HG03378 (cell line): ENCODE measurements around the gene SMIM36.
A peak's percentile ranks its signal among the peaks of the same experiment; 100 is the strongest.
"Not testable (repeated sequence)": the region's sequence is repeated elsewhere in the genome, so short reads cannot be mapped to it uniquely, and the experiment has no call there.

ENCODE experiments used
- ATAC-seq: cut with Tn5 transposase; IDR thresholded peaks from one replicate; pipeline ENCODE4 v1.9.1; 2021; ENCODE audit warnings: mild to moderate bottlenecking, moderate library complexity; ENCODE audit not compliant: unreplicated experiment

The SMIM36 gene

DNA sequence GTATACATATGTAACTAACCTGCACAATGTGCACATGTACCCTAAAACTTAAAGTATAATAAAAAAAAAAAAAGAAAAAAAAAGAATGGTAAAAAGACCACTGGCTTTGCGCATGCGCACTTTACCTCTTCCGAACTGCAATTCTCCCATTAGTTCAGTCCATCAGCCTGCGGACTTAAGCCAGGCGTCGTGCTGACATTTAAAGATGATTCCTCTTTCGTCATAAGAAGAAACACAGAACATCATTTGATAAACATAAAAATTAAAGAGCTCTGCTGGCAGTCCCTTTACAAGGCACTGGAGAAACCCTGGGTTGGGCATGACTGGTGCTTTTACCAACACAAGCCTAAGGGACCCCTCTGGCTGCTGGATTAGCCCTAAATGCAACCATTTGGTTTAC, 3.6 kb downstream of the SMIM36 start:
- not testable (repeated sequence) for ATAC-seq

DNA sequence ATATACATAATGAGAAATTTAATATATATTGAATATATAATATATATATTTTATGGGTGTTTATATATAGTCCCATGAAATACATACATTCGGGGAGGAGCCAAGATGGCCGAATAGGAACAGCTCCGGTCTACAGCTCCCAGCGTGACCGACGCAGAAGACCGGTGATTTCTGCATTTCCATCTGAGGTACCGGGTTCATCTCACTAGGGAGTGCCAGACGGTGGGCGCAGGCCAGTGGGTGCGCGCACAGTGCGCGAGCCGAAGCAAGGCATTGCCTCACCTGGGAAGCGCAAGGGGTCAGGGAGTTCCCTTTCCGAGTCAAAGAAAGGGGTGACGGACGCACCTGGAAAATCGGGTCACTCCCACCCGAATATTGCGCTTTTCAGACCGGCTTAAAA, 9.6 kb downstream of the SMIM36 start:
- not testable (repeated sequence) for ATAC-seq

DNA sequence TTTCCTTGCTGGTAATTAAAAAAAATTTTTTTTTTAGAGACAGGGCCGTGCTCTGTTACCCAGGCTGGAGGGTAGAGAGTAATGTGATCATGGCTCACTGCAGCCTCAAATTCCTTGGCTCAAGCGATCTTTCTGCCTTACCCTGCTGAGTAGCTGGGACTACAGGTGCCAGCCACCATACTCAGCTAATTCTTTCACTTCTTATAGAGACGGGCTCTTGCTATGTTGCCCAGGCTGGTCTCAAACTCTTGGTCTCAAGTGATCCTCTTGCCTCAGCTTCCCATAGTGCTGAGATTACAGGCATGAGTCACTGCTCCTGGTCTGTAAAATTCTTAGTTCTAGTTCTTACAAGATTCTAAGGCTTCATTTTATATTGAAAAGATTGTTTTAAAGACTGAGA, 11.1 kb downstream of the SMIM36 start:
- ATAC-seq, result no peak

DNA sequence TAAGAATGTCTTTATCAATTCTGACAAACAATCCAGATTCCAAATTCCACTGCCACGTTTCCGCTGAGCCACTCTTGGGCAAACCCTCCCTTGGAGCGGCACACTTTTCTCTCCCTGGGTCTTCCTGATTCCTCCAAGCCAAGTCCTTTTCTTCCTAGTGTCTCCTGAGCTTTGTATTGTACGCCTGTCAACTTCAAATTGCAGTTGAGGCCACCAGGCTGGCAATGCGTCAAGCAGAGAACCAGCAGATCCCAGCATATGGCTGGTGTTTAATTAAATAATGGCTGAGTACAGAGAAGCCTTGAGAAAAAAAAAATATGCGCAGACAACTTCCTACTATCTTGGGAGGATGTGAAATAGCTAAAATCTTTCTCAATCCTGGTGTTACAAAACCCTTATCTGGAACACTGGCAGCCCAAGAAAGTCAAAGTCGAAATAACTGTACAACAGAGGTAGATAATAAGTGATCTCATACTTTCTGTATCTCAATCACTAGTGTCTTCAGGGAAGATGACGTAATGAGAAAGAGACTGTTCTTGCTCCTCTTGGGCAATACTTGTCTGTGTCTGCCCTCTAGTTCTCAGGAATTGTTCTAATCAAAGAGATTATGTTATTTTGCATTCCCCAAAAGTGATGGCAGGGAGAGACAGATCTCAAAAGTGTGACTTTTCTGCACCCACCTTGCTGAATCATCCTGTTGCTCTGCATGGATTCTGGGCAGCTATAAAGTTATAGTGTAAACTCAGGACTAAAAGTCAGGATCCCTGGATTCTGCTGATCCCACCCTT, 15.0 kb downstream of the SMIM36 start:
- no peak for ATAC-seq

DNA sequence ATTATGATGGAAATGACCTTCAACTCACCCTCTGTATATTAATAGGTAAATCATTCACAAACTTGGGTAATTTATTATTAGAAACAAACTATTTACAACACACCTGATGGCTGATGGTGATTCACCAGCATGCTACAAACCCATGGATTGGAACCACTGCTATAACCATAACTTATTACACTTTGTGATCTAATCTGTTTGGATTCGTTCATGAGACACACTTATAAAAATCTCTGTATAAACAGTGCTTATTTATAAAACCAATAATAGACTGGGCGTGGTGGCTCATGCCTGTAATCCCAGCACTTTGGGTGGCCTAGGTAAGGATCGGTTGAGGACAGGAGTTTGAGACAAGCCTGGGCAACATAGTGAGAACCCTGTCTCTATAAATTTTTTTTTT, 16.0 kb downstream of the SMIM36 start:
- ATAC-seq, result no peak

DNA sequence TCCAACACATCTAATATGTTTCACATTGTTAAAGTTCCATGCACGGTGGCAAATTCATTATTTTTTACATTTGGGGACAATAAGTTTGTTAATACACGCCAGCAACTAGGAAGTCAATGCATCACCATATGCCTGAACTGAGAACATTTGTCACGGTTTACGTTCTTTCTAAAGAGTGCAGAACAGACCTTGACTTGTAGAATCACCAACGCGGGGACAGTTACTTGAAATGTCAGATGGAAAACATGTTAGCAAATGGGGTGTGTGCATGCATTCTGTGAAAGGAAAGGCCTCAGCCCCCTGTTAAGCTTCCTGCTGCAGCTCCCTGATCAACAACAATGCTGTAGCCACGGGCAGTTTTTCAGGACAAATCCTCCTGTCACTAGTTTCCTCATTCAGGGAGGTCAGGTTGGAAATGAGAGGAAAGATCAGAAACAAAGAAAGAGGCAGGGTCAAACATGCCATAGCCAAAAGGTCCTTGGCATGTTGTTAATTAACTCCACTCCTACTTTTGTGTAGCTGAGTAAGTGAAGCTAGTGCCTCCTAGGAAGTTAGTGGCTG, 18.4 kb downstream of the SMIM36 start:
- no peak for ATAC-seq

DNA sequence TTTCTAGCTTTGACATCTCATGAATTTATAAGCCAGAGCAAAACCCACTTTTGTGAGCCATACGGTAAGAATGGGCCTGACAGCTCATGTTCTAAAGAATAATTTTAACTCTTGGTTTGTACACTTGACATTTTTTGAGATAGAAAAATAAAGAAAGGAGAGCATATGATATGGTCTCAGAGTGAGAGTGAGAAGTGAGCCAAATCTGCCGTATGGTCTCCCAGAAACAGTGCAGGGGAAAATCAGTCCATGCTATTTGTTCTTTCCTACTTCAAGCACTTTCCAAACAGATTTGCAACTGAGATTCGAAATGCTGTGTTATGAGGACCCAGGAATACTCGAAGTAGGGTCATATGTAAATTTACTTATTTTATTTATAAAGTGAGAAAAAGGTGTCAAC, 20.9 kb downstream of the SMIM36 start:
- no peak for ATAC-seq

DNA sequence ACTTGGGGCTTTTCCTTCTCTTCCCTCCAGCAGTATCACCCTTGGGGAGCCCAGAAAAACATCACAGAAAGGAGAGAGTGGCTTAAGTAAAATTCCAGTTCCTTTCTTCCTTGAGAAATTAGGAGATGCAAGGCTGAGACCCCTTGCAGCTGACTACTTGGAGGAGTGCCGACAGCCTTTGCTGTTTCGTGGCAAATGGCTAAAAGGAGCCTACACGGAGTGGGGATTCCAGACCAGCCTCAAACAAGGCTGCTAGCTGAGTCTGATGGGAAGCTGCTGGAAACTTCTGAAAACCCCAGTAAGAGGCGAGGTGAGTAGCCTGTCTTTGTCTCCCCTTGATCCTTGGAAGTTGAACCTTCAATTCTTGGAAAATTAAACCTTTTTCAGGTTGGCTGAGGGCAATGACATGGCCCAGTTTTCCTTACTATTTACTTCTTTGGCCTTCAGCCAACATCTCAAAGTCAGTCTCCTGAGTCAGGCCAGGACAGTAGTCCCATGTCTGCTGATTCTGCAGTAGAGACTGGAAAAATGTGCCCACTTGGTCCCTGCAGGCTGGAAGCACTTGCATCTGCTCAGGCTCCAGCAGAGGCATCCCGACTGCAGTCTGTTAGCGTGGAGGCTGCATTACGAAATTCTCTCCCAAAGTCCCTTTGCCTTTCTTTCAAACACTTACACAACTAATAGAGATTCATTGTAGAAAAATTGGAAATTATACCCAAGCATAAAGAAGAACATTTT, 23.4 kb downstream of the SMIM36 start:
- ATAC-seq, result no peak

DNA sequence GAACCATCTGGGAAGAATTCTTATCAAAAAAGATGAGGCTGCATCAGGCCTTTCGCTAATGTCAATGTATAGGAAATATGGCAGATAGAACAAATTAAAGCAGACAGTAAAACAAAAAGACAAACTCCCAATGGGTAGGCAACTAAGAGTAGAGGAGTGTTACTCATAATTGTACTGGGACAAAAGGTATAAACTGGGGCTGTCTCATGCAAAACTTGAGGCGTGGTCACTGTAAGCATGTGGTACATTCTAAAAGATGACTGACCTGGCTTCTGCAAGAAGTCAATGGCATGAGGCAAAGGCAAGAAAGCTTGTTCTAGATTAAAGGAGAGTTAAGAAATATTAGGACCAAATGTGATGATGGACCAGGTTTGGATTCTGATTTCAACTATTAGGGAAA, 26.7 kb downstream of the SMIM36 start:
- ATAC-seq, result no peak

DNA sequence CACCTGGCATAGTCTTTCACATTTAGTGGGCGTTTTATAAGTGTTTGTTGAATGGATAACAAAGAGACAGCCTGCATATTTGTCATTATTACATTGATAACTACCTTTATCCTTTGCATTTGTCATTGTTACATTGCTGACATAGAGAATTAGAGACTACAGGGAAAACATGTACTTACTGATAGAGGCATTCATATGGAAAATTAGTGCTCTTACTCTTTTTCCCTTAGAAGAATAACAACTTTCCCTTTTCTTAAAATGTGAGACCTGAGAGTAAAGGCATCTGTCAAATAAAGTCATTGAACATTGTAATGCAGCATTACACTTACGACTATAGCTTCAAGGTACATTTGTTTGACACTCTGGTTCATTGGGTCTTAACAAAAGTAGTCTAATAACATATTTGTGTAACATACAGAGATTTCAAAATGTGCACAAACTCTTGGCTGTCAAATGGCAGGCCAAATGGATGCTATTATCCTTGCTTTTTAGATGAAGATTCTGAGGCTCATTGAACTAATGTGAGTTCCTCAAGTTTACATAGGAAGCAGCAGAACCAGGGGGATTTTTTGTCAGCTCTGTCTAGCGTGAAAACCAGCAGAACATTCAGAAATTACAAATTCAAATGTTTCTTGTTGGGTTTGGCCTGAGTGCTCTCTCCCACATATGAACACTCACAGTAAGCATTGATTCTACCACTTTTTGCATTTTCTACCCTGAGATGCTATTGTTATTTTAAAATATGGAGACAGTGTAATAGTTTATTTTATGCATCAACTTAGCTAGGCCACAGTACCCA, 28.5 kb downstream of the SMIM36 start:
- ATAC-seq, result no peak

DNA sequence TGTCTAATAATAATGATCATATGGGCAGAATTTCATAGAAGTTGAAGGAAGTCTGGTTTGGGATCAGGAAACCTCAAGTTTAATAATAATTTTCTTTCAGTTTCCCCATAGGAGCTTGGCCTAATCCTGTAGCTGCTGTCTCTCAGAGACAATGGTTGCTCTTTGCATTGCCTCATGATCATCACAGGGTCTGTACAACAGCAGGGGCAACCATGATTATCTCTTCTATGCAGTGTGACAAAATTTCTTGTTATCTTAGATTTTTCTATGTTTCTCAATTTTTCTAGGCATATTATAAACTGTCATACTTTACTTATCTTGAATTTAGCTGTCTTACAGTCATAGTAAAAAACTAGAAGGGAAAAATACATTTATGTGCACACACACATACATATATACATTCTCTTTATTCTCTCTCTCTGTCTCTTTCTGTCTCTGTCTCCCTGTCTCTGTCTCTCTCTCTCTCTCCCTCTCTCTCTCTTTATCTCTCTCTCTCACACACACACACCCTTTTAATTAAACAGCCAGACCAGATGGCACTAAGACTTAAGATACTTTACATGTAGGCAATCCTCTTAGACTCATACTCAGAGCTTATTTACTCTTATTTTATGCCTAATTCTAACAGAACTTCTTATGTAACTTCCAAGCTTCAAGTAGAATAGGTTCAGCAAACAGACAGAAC, 30.5 kb downstream of the SMIM36 start:
- ATAC-seq, result no peak

DNA sequence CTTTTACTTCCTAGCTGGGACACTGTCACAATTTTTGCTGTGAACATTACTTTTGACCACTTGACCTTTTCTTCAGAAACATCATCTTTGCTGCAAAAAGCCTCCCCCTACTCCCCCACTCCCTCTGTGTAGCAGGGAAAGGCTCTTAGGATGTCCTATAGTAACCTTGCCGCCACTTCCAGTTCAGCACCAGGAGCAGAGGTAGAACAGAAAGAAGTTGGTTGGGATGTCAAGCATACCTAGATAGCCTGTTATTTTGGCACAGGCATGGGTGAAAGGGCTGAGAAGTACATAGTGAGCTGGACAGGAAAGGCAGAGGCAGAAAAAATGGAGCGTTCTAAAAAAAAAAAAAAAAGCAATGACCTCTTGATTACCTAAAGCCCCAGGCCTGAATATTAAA, 31.3 kb downstream of the SMIM36 start:
- no peak for ATAC-seq

DNA sequence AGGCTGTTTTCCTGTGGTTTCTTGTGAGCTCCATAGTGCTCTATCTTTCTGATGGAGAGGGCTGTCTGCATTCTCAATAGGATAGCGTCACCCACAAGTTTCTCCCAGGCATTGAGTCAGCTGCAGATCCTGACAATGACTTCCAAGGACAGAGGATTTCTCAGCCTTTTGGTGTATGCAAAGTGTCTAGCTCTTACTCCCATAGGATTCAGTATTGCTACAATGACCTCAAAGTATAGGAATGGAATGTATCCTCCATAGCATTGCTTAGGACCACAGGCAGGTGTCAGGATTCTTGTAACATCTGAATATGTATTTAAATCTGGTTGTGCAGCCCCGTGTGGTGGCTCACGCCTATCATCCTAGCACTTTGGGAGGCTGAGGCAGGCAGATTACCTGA, 32.3 kb downstream of the SMIM36 start:
- ATAC-seq, result no peak

DNA sequence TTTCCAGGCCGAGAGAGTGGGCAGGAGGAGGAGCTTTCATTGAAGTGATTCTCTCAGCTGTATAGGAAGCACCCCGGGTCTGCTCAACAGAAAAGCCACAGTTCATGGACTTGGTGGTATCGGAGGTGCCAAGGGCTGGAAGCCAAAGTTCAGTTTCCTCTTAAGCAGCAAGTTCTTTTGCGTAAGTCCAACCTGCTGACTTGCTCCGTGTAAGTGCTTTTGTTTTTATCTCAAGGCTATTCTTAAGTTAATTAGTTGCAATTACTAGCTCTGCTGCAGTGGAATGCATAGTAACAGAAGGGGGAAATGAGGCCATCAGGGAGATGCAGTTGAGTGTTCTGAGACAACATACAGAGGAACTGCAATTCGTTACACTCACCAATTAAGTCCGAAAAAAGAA, 44.6 kb downstream of the SMIM36 start:
- no peak for ATAC-seq

DNA sequence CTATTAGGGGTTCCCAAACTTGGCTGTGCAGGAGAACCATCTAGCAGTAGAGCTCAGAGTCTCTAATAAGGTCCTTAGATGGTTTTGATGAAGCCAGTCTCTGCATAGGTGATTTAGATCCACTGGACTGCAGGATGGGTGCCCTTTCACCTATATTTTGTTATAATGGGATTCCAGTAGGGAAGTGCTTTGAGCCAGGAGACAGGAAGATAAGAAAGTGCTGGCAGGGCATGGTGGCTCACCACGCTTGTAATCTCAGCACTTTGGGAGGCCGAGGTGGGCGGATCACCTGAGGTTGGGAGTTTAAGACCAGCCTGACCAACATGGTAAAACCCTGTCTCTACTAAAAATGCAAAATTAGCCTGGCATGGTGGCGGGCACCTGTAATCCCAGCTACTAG, 45.5 kb downstream of the SMIM36 start:
- ATAC-seq, result not testable (repeated sequence)

DNA sequence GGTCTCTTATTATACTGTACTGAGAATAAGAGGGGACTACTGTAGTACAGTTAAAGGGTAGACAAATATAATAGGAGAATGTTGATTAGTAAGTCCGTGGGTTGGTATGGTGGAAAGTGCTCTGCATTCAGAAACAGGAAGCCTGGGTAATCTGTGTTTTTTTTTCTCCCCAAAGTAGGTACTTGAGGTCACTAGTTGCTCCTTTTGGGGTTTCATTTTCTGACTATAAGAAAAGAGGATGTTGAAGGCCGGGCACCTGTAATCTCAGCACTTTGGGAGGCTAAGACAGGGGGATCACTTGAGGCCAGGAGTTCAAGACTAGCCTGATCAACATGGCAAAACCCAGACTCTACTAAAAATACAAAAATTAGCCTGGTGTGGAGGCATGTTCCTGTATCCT, 47.7 kb downstream of the SMIM36 start:
- peak; percentile 77 for ATAC-seq

DNA sequence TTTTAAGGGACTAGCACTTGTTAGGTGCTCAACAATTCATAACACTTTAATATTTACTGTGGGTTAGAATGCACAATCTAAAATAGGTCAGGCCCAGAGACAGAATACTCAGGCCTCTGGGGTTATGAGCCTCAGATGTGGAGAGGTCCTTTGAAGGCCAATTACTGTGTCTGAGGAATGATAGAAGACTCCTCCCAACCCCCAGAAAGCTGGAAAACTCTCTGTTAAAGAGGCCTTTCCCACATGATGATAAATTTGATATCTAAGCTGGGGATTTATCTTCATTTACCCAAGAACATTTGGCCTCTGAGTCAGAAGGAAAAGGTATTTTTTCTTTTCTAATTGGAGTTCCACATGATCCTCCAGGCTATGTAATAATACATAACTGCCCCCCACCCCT, 48.5 kb downstream of the SMIM36 start:
- no peak for ATAC-seq

DNA sequence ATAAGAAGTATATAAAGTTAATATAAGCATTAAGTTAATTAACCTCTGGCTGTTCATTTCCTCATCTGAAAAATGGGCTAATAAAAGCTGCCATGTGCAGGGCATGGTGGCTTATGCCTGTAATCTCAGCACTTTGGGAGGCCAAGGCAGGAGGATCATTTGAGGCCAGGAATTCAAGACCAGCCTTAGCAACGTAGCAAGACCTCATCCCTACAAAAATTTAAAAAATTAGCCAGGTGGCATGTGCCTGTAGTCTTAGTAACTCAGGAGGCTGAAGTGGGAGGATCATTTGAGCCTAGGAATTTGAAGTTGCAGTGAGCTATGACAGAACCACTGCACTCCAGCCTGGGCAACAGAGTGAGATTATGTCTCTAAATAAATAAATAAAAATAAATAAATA, 49.0 kb downstream of the SMIM36 start:
- ATAC-seq, result no peak

DNA sequence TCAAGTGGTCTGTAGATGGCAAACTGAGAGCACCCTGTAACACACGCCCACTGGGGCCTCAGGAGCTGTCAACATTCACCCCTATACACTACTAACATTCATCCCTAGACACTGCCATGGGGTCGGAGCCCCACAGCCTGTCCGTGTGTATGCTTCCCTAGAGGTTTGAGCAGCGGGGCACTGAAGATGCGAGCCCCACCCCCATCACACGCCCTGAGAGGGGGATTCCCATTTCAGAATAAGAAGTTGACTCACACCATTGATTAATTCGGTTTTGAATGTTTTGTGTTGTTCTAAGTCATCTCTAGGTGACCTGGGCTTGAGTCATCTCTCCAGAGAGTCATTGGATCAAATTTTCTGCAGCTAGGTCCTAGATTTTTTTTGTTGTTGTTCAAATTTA, 52.3 kb downstream of the SMIM36 start:
- peak; percentile 60 for ATAC-seq

DNA sequence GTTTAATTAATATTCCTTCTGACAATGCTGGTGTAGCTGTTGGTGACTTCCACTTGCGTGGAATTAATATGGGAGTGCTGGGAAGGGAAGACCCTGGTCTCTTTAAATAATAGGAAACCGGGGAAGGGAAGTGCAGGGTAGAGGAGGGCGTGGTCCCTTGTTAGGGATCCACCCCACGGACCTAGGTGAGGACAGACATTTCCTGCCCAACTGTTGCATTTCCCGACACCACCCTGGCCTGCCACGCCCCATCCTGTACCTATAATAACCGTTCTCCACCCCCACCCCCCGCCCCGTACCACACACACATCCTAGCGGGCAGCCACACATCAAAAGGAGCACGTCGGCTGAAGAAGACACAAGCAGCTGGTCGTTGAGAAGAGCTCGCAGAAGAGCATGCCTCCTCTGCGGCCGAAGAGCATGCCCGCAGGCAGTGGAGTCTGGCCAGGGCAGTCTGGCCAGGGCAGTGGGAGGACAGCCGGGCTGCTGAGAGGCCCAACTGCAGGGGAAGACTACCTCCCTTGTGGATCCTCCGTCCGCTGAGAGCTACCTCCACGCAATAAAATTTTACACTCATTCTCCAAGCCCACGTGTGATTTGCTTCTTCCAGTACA, 52.9 kb downstream of the SMIM36 start:
- no peak for ATAC-seq
